NCI-H2081 (cell line): ENCODE data around the gene PRR20G.
A peak's percentile ranks its signal among the peaks of the same experiment; 100 is the strongest.
"Not testable (repeated sequence)": the region's sequence is repeated elsewhere in the genome, so short reads cannot be mapped to it uniquely, and the experiment has no call there.

ENCODE experiments used
- DNase-seq, 2 experiments: peaks; one replicate each; lab custom pipeline; 2025; lab: John Stamatoyannopoulos, UW

The PRR20G gene

GRCh38 chr3:127287840-127288239 is at the start of gene PRR20G:
PRR20G (minus strand) TSS chr3:127288046; CDS start chr3:127287365, 681 bp downstream.
- DNase-seq, result no peak

- no peak for DNase-seq
Observed at GRCh38 chr3:127337001-127337400, 49.2 kb upstream of the PRR20G start.

GRCh38 chr3:127336101-127336500 is 48.3 kb upstream of the PRR20G start:
- no peak for DNase-seq

- DNase-seq, result no peak
Observed at GRCh38 chr3:127330385-127330784, 42.5 kb upstream of the PRR20G start.

GRCh38 chr3:127329631-127330285 is 41.9 kb upstream of the PRR20G start:
- DNase-seq, result no peak

- peak in 1 of 2 experiments; percentile 43 for DNase-seq
Observed at GRCh38 chr3:127328421-127328820, 40.6 kb upstream of the PRR20G start.

- no peak for DNase-seq
Observed at GRCh38 chr3:127326341-127326740, 38.5 kb upstream of the PRR20G start.

- no peak for DNase-seq
Observed at GRCh38 chr3:127325629-127325961, 37.7 kb upstream of the PRR20G start.

- DNase-seq, result no peak
Observed at GRCh38 chr3:127324913-127325628, 37.2 kb upstream of the PRR20G start.

- DNase-seq, result no peak
Observed at GRCh38 chr3:127324076-127324475, 36.2 kb upstream of the PRR20G start.

- no peak for DNase-seq
Observed at GRCh38 chr3:127323581-127323980, 35.7 kb upstream of the PRR20G start.

GRCh38 chr3:127321371-127321770 is 33.5 kb upstream of the PRR20G start:
- no peak for DNase-seq

- no peak for DNase-seq
Observed at GRCh38 chr3:127320529-127321121, 32.8 kb upstream of the PRR20G start.

GRCh38 chr3:127316685-127317084 is 28.8 kb upstream of the PRR20G start:
- DNase-seq, result no peak

GRCh38 chr3:127312818-127313217 is 25.0 kb upstream of the PRR20G start:
- DNase-seq, result no peak

- not testable (repeated sequence) for DNase-seq
Observed at GRCh38 chr3:127308821-127309220, 21.0 kb upstream of the PRR20G start.

- no peak for DNase-seq
Observed at GRCh38 chr3:127307916-127308315, 20.1 kb upstream of the PRR20G start.

GRCh38 chr3:127307112-127307835 is 19.4 kb upstream of the PRR20G start:
- DNase-seq, result no peak

GRCh38 chr3:127306361-127307111 is 18.7 kb upstream of the PRR20G start:
- DNase-seq, result no peak

GRCh38 chr3:127305499-127306060 is 17.7 kb upstream of the PRR20G start:
- DNase-seq, result no peak

- peak; percentile 99 for DNase-seq
Observed at GRCh38 chr3:127304121-127304744, 16.4 kb upstream of the PRR20G start.
